Mesothelial cell of epicardium (in vitro differentiated cells): ENCODE results near the gene GRM4. TPM values are rescaled to one million over a fixed set of nuclear protein-coding genes. Genes with fewer than 3 reads are reported as not detected.

ENCODE experiments used
- DNase-seq, 2 experiments: peaks; one replicate each; pipeline ENCODE4 v3.0.0; 2021; ENCODE audit warnings: low spot score in 2 of 2; ENCODE audit not compliant: unreplicated experiment in 2 of 2
- H3K27ac Mint-ChIP-seq: 2 replicates; pipeline ENCODE4 v1.8.0; 2021; ENCODE audit warnings: mixed read lengths
- H3K27me3 Mint-ChIP-seq: 2 replicates; pipeline ENCODE4 v1.8.0; 2021; ENCODE audit warnings: low read depth, mixed read lengths
- H3K36me3 Mint-ChIP-seq: 2 replicates; pipeline ENCODE4 v1.8.0; 2021; ENCODE audit warnings: mixed read lengths
- H3K4me1 Mint-ChIP-seq: 2 replicates; pipeline ENCODE4 v1.8.0; 2021; ENCODE audit warnings: mixed read lengths
- H3K4me3 Mint-ChIP-seq: 2 replicates; pipeline ENCODE4 v1.8.0; 2021; ENCODE audit warnings: mild to moderate bottlenecking, moderate library complexity, mixed read lengths
- H3K9me3 Mint-ChIP-seq: 2 replicates; pipeline ENCODE4 v1.8.0; 2021; ENCODE audit warnings: mixed read lengths
- total RNA-seq: library from RNA; stranded (reverse); gene quantifications from 3 replicates; pipeline ENCODE4 v1.2.1, GENCODE V29; 2021
- TF ChIP-seq, protein P1 (sequence below): fragments of 200-600 bp; sonication (generic); IDR thresholded peaks from one replicate; pipeline ENCODE4 v1.5.0; 2021; ENCODE audit warnings: antibody characterized with exemption; ENCODE audit not compliant: unreplicated experiment

GRM4 gene
- total RNA-seq, 1 donor from 2014 or later, result 0.22 TPM

GRCh38 chr6:34155471-34156300 lies 9.8 kb upstream of the GRM4 start:
- Mint-ChIP-seq H3K27me3 (peaks cover 65% of the 10 kb centered on the region), H3K27ac (no peak overlapping the region), H3K4me1 (peaks cover 5% of the 10 kb centered on the region), H3K36me3 (no peaks in the 10 kb centered on the region), H3K9me3 (peaks cover 4% of the 10 kb centered on the region), H3K4me3 (no peak overlapping the region)
- DNase-seq, result no peak
- TF ChIP-seq, protein P1, sequence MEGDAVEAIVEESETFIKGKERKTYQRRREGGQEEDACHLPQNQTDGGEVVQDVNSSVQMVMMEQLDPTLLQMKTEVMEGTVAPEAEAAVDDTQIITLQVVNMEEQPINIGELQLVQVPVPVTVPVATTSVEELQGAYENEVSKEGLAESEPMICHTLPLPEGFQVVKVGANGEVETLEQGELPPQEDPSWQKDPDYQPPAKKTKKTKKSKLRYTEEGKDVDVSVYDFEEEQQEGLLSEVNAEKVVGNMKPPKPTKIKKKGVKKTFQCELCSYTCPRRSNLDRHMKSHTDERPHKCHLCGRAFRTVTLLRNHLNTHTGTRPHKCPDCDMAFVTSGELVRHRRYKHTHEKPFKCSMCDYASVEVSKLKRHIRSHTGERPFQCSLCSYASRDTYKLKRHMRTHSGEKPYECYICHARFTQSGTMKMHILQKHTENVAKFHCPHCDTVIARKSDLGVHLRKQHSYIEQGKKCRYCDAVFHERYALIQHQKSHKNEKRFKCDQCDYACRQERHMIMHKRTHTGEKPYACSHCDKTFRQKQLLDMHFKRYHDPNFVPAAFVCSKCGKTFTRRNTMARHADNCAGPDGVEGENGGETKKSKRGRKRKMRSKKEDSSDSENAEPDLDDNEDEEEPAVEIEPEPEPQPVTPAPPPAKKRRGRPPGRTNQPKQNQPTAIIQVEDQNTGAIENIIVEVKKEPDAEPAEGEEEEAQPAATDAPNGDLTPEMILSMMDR, result no peak

GRCh38 chr6:34154668-34155447 lies 9.0 kb upstream of the GRM4 start:
- peaks cover 4% of the 10 kb centered on the region for H3K9me3 Mint-ChIP-seq
- peak; percentile 65 to 89 for DNase-seq
- H3K27ac Mint-ChIP-seq, result no peak overlapping the region
- TF ChIP-seq, protein P1, result peak; percentile 99
- H3K4me1 Mint-ChIP-seq, result peaks cover 5% of the 10 kb centered on the region
- H3K27me3 Mint-ChIP-seq, result peaks cover 73% of the 10 kb centered on the region
- H3K4me3 Mint-ChIP-seq, result peak overlapping the region; percentile 33
- H3K36me3 Mint-ChIP-seq, result no peaks in the 10 kb centered on the region

- no peak overlapping the region for H3K27ac Mint-ChIP-seq
- H3K27me3 Mint-ChIP-seq, result peaks cover 91% of the 10 kb centered on the region
- H3K4me3 Mint-ChIP-seq, result no peak overlapping the region
- no peak for DNase-seq
- no peaks in the 10 kb centered on the region for H3K36me3 Mint-ChIP-seq
- TF ChIP-seq, protein P1, result no peak
- peaks cover 5% of the 10 kb centered on the region for H3K4me1 Mint-ChIP-seq
- H3K9me3 Mint-ChIP-seq, result no peaks in the 10 kb centered on the region
Observed at GRCh38 chr6:34152806-34153520, 7.1 kb upstream of the GRM4 start.

- Mint-ChIP-seq H3K9me3 (no peaks in the 10 kb centered on the region), H3K4me1 (peaks cover 5% of the 10 kb centered on the region), H3K27ac (no peak overlapping the region), H3K36me3 (no peaks in the 10 kb centered on the region), H3K4me3 (no peak overlapping the region), H3K27me3 (peaks cover 91% of the 10 kb centered on the region)
- no peak for DNase-seq
- TF ChIP-seq, protein P1, result no peak
Observed at GRCh38 chr6:34152042-34152524, 6.2 kb upstream of the GRM4 start.

GRCh38 chr6:34151321-34152041 lies 5.6 kb upstream of the GRM4 start:
- Mint-ChIP-seq H3K4me1 (peaks cover 5% of the 10 kb centered on the region), H3K36me3 (no peaks in the 10 kb centered on the region), H3K4me3 (no peak overlapping the region), H3K27me3 (peaks cover 92% of the 10 kb centered on the region), H3K9me3 (no peaks in the 10 kb centered on the region), H3K27ac (no peak overlapping the region)
- TF ChIP-seq, protein P1, result no peak
- no peak for DNase-seq
